HG03064 (cell line): ENCODE data around the gene LRRC8A.
"Not testable (repeated sequence)": the region's sequence is repeated elsewhere in the genome, so short reads cannot be mapped to it uniquely, and the experiment has no call there.

Experiments used
- ATAC-seq: cut with Tn5 transposase; IDR thresholded peaks from one replicate; pipeline ENCODE4 v1.9.1; 2021; ENCODE audit warnings: low read depth; ENCODE audit not compliant: unreplicated experiment

The LRRC8A gene

DNA sequence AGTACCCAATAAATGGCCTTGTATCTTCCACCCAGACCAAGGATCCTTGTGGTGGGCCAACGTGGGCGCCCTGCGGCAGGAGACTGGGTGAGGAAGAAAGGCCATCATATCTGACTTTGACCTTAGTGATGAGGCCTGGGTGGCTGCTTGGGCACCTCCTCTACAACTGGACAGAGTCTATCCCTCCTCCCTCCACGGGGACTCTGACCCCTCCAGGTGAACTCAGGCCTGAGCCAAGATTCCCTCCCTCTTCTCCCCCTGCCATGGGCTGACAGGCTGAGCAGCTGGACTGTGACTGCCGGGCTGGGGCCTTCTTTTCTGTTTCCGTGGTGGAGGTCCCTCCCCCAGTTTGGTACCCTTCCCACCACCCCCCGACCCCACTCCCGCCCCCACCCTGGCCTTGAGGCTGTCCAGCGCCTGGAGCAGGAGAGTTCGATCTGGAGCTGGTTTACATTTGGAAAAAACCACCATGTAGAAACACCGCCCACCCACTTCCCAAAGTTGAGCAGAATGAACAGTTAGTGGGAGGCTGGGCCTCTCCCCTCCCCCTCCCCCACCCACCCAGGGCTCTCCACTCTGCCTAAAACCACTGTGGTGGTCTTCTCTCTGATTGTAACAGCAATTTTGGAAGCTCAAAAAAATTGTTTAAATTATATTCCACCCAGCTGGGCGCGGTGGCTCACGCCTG lies 37.6 kb downstream of the LRRC8A start:
- no peak for ATAC-seq

GRCh38 chr9:128920381-128921058 lies 38.6 kb downstream of the LRRC8A start, which contains the start of gene PHYHD1:
Gene PHYHD1 (plus strand): TSS chr9:128920982. CDS start chr9:128922324, 1,342 bp downstream.
- no peak for ATAC-seq

GRCh38 chr9:128921881-128922763 lies 40.2 kb downstream of the LRRC8A start:
- no peak for ATAC-seq

DNA sequence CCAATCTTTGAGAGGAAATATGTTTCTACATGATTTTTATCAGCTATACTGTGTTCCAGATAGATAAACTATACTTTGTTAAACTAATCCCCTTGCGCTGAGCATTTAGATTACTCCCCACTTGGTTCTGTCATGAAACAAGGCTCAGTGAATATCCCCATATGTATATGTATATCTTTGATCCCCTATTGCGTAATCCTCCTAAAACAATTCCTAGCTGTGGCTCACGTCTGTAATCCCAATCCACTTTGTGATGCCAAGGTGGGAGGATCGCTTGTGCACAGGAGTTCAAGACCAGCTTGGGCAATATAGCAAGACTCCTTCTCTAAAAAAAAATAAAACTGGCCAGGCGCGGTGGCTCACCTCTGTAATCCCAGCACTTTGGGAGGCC lies 41.6 kb downstream of the LRRC8A start:
- ATAC-seq = no peak

- ATAC-seq = no peak
Observed at GRCh38 chr9:128927731-128928411, 45.9 kb downstream of the LRRC8A start.

DNA sequence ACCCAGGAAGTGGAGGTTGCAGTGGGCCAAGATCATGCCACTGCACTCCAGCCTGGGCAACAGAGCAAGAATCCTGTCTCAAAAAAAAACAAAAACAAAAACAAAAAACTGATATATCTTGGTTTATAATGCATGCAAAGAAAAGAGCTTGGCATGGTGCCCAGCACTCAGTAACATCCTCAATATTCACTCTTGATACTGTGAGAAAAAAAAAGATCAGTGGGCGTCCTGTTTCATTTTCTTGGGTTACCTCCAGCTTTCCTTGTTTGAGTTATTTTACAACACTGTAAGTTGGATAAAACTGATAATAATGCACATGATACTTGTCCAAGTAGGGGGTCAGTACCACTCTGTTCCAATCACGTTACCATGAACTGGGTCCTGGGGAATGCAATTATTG lies 46.7 kb downstream of the LRRC8A start:
- ATAC-seq = no peak

DNA sequence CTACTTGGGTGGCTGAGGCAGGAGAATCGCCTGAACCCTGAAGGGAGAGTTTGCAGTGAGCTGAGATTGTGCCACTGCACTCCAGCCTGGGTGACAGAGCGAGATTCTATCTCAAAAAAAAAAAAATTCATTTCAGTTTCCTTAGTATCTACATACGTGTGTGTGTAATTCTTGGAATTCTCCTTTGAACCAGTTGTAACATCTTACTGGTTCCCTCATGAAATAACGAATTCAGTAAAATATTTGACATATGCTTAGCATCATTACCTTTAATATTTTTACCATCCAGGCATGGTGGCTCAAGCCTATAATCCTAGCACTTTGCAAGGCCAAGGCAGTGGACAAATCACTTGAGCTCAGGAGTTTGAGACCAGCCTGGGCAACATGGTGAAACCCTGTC lies 47.6 kb downstream of the LRRC8A start:
- no peak for ATAC-seq

DNA sequence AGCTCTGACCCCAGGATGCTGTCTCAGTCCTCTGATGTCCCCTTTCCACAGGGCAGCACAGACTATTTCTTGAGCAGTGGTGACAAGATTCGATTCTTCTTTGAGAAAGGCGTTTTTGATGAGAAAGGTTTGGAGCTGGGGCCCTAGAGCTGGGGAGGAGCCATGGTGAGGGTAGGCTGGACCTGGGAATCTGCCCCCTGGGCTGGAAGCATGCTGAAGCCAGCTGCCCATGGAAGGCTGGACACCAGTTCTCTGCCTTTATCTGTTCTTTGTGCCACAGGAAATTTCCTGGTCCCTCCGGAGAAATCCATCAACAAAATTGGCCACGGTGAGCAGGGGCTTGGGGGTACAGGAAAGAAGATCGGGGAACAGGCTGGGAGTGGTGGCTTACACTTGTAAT lies 51.8 kb downstream of the LRRC8A start:
- no peak for ATAC-seq

DNA sequence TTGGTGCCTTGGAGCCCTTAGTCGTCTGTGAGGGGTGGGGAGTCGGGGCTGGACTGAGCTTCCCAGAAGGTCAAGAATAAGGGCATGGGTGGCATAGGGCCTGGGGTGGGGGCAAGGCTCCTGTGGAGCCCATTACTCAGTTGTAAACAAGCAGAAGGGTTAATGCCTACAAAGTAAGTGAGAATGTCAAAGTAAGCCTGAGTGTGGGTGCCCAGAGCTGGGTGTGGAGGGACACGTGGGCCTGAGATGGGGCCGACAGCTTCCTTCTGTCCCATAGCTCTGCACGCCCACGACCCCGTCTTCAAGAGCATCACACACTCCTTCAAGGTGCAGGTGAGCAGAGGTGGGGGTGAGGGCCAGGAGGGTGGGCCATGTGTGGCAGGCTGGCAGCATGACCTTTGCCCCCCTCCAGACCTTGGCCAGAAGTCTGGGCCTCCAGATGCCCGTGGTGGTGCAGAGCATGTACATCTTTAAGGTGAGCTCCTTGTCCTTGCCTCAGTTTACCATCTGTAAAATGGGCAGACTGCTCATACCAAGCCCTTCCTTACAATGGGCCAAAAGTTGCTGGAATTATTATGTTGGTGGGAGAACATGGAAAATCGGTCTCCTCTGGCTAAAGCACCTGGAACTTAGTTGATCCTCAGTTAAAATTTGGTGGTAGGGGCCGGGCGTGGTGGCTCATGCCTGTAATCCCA lies 54.4 kb downstream of the LRRC8A start:
- no peak for ATAC-seq

- ATAC-seq = no peak
Observed at GRCh38 chr9:128937310-128938165, 55.6 kb downstream of the LRRC8A start.

- no peak for ATAC-seq
Observed at GRCh38 chr9:128940271-128940921, 58.5 kb downstream of the LRRC8A start.

DNA sequence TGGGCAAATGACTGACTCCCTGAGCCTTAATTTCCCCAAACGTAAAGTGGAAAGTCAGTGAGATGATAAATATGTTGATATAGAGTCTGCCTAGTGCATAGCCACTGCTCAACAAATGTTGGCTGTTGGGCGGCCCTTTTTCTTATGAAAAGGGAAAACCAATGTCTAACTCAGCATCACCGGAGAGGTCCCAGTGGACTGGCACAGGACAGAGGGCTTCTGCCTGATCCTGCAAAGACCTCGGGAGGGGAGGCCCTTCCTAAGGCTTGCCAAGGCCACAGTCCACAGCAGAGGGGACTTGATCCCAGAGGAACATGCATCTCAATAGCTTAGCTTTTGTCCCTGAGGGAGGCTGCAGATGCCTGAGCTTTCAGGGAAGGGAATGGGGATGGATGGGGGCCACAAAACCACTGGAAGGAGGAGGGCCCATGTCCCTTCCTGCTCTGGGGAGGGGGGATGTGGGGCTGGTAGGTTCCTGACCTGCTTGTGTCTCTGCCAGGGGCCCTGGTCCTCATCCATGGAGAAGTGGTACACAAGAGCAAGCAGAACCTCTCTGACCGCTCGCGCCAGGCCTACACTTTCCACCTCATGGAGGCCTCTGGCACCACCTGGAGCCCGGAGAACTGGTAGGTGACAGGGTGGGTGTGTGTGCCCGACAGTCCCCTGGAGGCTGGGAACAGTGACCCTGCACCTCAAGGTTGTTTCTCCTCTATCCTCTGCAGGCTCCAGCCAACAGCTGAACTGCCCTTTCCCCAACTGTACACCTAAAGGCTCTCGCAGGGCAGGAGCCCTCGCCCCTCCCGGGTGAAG lies 59.2 kb downstream of the LRRC8A start:
- ATAC-seq = no peak

DNA sequence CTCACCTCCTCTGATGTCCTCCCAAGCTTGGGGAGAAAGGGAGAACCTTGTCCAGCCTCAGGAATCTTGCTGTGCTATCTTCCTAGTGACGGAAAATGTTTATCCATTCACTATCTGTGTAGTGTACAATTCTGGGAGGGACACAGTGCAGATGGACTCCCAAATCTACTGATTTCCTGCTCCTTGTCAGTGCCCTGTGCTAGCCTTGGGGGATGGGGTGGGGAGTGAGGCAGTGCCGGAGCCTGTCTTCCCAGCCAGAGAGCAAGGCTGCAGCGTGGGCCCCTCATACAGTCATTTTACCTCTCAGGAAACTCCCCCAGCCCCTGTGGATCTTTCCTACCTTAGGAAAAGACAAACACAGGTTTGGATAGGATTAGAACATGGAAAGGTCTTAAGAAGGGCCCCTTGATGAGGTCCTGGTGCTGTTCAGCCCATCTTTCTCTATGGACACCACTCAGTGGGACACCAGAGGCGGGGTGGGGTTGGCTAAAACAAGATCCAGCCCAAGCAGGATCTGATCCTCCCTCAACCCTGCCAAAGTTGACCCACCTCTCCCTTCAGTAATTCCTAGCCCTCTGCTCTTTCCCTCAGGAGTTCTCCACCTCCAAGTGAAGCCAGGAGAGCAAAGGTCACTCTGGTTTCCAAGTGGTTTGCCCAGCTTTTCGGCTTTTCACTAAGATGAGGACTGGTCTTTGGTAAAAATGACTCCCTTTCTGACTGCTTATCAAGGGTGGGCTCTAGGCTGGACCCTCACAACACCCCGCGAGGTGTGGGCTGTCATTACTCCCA lies 62.1 kb downstream of the LRRC8A start:
- ATAC-seq = no peak

DNA sequence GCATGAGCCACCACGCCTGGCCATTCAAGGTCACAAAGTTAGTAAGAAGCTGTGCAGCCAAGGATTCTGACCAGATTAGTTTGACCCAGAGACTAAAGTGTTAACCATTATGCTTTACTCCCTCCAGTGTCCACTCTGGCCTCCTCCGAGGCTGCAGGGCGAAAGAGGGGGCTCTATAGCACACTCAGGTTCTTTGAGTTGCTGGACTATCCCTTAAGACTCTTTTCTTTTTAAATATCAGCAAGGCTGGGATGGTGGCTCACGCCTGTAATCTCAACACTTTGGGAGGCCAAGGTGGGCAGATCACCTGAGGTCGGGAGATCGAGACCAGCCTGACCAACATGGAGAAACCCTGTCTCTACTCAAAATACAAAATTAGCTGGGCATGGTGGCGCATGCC lies 63.0 kb downstream of the LRRC8A start:
- not testable (repeated sequence) for ATAC-seq

GRCh38 chr9:128945798-128946501 lies 64.0 kb downstream of the LRRC8A start:
- ATAC-seq = no peak

GRCh38 chr9:128946571-128947276 lies 64.8 kb downstream of the LRRC8A start:
- peak; percentile 7 for ATAC-seq
